NCI-H2107 treated with DMSO at 0.1 percent for 48 hours (cell line): Measurements from ENCODE around the gene ADPRM.

Source experiments
- DNase-seq: peaks from one replicate; lab custom pipeline; 2025; ENCODE audit not compliant: unreplicated experiment; lab: John Stamatoyannopoulos, UW

Gene ADPRM

GRCh38 chr17:10738521-10739258 is 41.3 kb downstream of the ADPRM start:
- DNase-seq = no peak

- DNase-seq = no peak
Measured at GRCh38 chr17:10739386-10739785, 42.0 kb downstream of the ADPRM start.

GRCh38 chr17:10741416-10742135 is 44.2 kb downstream of the ADPRM start:
- no peak for DNase-seq

GRCh38 chr17:10742431-10742830 is 45.0 kb downstream of the ADPRM start:
- no peak for DNase-seq

- DNase-seq = no peak
Measured at GRCh38 chr17:10743316-10744009, 46.1 kb downstream of the ADPRM start.

GRCh38 chr17:10744501-10745000 is 47.2 kb downstream of the ADPRM start:
- DNase-seq = no peak

- no peak for DNase-seq
Measured at GRCh38 chr17:10745231-10745630, 47.8 kb downstream of the ADPRM start.

GRCh38 chr17:10748531-10749181 is 51.3 kb downstream of the ADPRM start:
- no peak for DNase-seq

GRCh38 chr17:10750210-10750609 is 52.8 kb downstream of the ADPRM start:
- DNase-seq = no peak

GRCh38 chr17:10751563-10751962 is 54.2 kb downstream of the ADPRM start:
- no peak for DNase-seq

GRCh38 chr17:10752696-10753095 is 55.3 kb downstream of the ADPRM start:
- DNase-seq = no peak

GRCh38 chr17:10754109-10754508 is 56.7 kb downstream of the ADPRM start:
- no peak for DNase-seq

- DNase-seq = no peak
Measured at GRCh38 chr17:10754861-10755591, 57.6 kb downstream of the ADPRM start.

GRCh38 chr17:10755592-10756127 is 58.3 kb downstream of the ADPRM start:
- no peak for DNase-seq

GRCh38 chr17:10756185-10756584 is 58.8 kb downstream of the ADPRM start:
- no peak for DNase-seq

GRCh38 chr17:10756619-10757018 is 59.2 kb downstream of the ADPRM start:
- no peak for DNase-seq

- no peak for DNase-seq
Measured at GRCh38 chr17:10757067-10757466, 59.7 kb downstream of the ADPRM start.

- DNase-seq = no peak
Measured at GRCh38 chr17:10757647-10758046, 60.3 kb downstream of the ADPRM start.

GRCh38 chr17:10758062-10758461 is 60.7 kb downstream of the ADPRM start:
- no peak for DNase-seq
